VCaP (cell line): ENCODE results near the gene PKNOX2.

Experiments used
- H3K27ac ChIP-seq: fragments of 450-650 bp; 2 replicates; pipeline ENCODE4 v1.5.1; 2017
- CTCF ChIP-seq: fragments of 450-650 bp; conservative IDR thresholded peaks from 2 replicates; pipeline ENCODE4 v1.5.1; 2017; ENCODE audit warnings: mild to moderate bottlenecking, moderate library complexity

PKNOX2 gene

DNA sequence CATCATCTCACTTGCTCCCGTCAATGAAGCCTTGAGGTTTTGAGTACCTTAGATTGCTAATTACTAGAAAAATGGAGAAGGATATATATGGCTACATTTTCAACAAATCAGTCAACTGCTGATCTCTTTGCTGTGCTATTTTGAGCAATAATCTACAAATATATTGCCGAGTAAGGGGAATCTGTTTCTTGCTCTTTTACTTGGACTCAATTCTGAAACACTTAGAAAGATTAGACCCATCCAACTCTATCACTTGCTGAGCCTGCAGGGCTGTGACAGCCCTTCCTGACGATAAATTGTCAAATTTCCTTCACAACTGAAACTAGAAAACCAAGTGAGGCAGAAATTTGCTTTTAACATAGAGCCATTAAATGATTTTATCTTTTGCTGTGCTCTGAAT is 314.6 kb downstream of the PKNOX2 start:
- H3K27ac ChIP-seq = no peak overlapping the region
- no peak for TF ChIP-seq CTCF

- no peak for TF ChIP-seq CTCF
- H3K27ac ChIP-seq = no peak overlapping the region
These were observed 317.0 kb downstream of the PKNOX2 start for GRCh38 chr11:125481531-125481930.
